ENCODE data around the gene ATRN.
"Not testable (repeated sequence)": the region's sequence is repeated elsewhere in the genome, so short reads cannot be mapped to it uniquely, and the experiment has no call there.

The ATRN gene

DNA sequence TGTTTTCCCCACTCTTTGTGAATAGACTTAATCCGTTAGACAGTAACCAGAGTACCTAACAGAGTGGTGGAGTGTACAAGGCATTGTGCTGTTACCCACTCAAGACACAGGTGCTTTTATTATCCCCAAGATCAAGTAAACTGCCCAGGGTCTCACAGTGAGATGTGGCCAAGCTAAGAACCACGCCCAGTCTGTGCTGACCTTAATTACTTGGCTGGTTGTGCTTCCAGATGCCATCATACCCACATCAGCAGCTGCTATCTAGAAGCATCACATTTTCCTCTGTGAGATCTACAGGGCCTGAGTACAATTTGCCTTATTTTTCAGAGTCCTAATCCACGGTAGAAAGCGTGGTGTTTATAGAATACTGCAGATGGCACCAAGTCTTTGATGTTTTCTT is 122.1 kb downstream of the ATRN start:
- TF ChIP-seq GATA1 (IDR thresholded peaks at IDR 0.05; ENCODE audit: low read depth, low read length) (no peak), POLR2A (IDR thresholded peaks at IDR 0.05; ENCODE audit: low read length) (no peak)

GRCh38 chr20:3595541-3595940 is 124.7 kb downstream of the ATRN start:
- no peak for DNase-seq
- TF ChIP-seq POLR2A (IDR thresholded peaks at IDR 0.05; ENCODE audit: low read length) (no peak), GATA1 (IDR thresholded peaks at IDR 0.05; ENCODE audit: low read depth, low read length) (no peak)

More for the DNA sequence above, 122.1 kb downstream of the ATRN start:
- no peak for DNase-seq

DNA sequence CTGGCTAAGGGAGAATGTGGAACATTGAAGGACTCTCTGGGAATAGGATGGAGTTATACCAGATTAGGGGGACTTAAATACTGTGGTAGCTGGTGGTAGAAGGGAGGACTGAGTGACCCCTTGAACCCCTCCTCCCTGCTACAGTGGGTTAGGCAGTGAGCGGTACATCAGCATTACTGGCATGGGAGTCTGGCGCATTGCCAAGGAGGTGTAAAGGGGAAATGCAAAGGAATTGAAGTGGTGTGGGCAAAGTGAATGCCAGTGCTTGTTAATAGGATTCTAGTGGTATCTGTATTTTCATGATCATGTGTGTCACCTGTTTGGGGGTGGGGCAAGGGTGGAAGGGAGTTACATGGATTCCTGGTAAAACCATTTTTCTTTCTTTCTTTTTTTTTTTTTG is 132.3 kb downstream of the ATRN start:
- TF ChIP-seq POLR2A (IDR thresholded peaks at IDR 0.05; ENCODE audit: low read length) = no peak
- no peak for TF ChIP-seq GATA1 (IDR thresholded peaks at IDR 0.05; ENCODE audit: low read depth, low read length)
- DNase-seq = no peak

DNA sequence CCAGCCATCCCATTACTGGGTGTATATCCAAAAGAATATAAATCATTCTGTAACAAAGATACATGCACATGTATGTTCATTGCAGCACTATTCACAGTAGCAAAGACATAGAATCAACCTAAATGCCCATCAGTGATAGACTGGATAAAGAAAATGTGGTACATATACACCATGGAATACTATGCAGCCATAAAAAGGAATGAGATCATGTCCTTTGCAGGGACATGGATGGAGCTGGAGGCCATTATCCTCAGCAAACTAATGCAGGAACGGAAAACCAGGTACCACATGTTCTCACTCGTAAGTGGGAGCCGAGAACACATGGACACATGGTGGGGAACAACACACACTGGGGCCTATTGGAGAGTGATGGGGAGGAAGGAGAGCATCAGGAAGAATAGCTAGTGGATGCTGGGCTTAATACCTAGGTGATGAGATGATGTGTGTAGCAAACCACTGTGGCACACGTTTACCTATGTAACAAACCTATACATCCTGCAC is 134.6 kb downstream of the ATRN start:
- DNase-seq = not testable (repeated sequence)

- TF ChIP-seq GATA1 (IDR thresholded peaks at IDR 0.05; ENCODE audit: low read depth, low read length) (no peak), POLR2A (IDR thresholded peaks at IDR 0.05; ENCODE audit: low read length) (no peak)
- DNase-seq = no peak
Observed at GRCh38 chr20:3606021-3606420, 135.2 kb downstream of the ATRN start.

- no peak for TF ChIP-seq GATA1 (IDR thresholded peaks at IDR 0.05; ENCODE audit: low read depth, low read length)
- no peak for TF ChIP-seq POLR2A (IDR thresholded peaks at IDR 0.05; ENCODE audit: low read length)
Observed at GRCh38 chr20:3611901-3612300, 141.1 kb downstream of the ATRN start.

GRCh38 chr20:3612795-3613572 is 142.2 kb downstream of the ATRN start:
- TF ChIP-seq POLR2A (IDR thresholded peaks at IDR 0.05; ENCODE audit: low read length) (no peak), GATA1 (IDR thresholded peaks at IDR 0.05; ENCODE audit: low read depth, low read length) (no peak)
- DNase-seq = no peak

More at GRCh38 chr20:3611901-3612300, 141.1 kb downstream of the ATRN start:
- DNase-seq = no peak

- TF ChIP-seq POLR2A (IDR thresholded peaks at IDR 0.05; ENCODE audit: low read length) (no peak), GATA1 (IDR thresholded peaks at IDR 0.05; ENCODE audit: low read depth, low read length) (no peak)
- no peak for DNase-seq
Observed at GRCh38 chr20:3613821-3614440, 143.1 kb downstream of the ATRN start.

DNA sequence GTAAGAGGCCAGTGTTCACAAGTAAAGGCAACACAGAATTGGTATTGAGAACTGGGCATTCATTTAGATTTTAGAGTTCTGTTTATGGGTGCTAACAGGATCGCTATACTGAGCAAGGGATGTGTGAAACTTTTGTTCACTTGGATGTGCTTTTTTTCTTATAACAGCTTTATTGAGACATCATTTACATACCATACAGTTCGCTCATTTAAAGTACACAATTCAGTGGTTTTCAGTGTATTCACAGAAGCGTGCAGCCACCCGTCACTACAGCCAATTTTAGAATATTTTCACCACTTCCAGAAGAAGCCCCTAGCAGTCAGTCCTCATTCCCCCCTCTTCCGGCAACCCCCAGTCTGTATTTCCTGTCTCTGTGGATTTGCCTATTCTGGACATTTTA is 143.6 kb downstream of the ATRN start:
- DNase-seq = no peak
- TF ChIP-seq POLR2A (IDR thresholded peaks at IDR 0.05; ENCODE audit: low read length) (no peak), GATA1 (IDR thresholded peaks at IDR 0.05; ENCODE audit: low read depth, low read length) (no peak)

- DNase-seq = not testable (repeated sequence)
Observed at GRCh38 chr20:3615171-3615840, 144.5 kb downstream of the ATRN start.

- TF ChIP-seq POLR2A (IDR thresholded peaks at IDR 0.05; ENCODE audit: low read length) (no peak), GATA1 (IDR thresholded peaks at IDR 0.05; ENCODE audit: low read depth, low read length) (no peak)
Observed at GRCh38 chr20:3616250-3616649, 145.4 kb downstream of the ATRN start.

DNA sequence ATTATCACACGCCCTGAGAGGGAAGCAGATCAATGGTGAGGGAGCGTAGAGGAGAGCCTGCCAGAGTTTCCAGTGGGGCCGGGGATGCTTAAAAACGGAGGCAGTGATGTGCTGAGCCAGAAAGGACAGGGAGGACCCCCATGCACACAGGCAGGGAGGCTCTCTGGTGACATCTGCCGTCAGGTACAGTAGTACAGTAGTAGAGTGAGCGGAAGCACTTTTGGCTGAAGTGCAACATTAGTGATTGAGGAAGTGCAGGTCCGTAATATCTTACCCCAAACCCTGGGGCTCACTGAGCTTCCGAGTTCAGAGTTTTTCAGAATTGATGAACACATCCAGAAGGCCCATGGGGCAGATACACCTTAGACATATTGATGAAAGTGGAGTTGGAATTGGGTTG is 150.3 kb downstream of the ATRN start:
- TF ChIP-seq POLR2A (IDR thresholded peaks at IDR 0.05; ENCODE audit: low read length) = no peak
- TF ChIP-seq GATA1 (IDR thresholded peaks at IDR 0.05; ENCODE audit: low read depth, low read length) = no peak
- DNase-seq = no peak

More at GRCh38 chr20:3616250-3616649, 145.4 kb downstream of the ATRN start:
- no peak for DNase-seq

DNA sequence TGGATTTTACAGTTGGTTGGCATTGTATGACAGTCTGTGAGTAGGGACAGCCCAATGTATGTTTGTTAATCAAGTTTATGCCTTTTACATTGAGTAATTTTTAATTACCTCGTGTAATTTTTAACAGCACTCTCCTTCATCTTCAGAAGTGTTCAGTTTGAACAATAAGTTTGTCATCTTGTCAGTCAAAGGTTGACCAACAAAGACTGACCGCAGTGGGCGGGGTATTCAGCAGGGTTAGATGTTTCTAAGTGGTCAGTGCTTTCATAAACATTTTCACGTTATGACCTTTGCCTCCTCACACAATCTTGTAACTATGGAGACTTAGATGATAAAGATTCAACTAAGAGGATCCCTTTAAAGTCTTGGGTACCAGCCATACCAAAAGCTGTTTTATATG is 151.6 kb downstream of the ATRN start:
- TF ChIP-seq POLR2A (IDR thresholded peaks at IDR 0.05; ENCODE audit: low read length) (no peak), GATA1 (IDR thresholded peaks at IDR 0.05; ENCODE audit: low read depth, low read length) (no peak)
- DNase-seq = no peak

DNA sequence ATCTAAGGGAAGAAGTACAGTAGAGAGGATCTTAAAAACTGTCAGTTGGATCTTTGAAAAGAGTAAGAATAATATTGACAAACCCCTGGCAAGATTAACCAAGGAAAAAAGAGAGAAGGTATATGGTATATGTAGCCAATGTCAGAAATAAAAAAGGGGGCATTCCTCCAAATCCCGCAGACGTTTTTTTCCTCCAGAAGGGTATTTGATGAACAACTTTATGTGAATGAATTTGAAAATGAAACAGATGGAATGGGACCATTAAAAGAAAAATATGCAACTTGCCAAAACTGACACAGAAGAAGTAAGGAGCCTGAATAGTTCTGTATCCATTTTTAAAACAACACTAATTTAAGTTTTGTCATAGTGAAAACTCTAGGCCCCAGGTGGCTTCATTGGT is 156.7 kb downstream of the ATRN start:
- DNase-seq = no peak
- TF ChIP-seq POLR2A (IDR thresholded peaks at IDR 0.05; ENCODE audit: low read length) (no peak), GATA1 (IDR thresholded peaks at IDR 0.05; ENCODE audit: low read depth, low read length) (no peak)
